ENCODE data around the gene DNM3.

DNA sequence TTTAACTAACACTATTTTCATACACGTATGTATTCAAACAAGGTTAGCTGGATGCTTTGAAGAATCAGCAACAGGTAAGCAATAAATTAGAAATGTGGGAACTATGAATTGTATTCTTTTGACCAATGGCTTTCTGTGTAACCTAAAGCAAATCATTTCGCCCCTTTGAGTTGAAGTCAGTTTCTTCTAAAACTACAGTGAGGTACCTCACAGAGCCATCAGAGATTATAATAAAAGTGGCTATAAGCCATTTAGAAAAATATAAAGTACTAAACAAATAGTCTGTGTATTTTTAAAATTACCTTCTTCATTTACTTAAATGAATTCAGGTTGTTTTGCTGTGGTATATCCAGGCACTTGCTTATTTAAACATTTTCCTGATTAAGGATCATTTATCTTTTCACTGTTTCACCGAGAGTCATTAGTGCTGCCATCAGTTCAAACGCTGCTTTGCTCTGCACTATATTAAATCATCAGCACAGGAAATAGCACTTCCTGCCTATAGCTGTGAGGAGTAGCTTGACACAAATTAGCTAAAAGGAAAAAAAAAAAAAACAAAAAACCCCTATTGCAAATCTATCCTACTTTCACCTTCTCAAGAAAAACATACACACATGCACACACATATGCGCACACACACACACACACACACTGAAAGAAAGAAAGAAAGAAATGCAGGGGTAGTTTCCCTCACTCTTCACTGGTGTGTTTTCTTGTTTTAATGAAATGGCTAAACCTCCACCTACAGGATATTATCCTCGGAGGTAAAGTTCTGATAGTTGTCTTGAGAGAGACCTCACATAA lies 539.3 kb downstream of the DNM3 start:
- TF ChIP-seq CTCF (IDR thresholded peaks at IDR 0.05) (no peak), EP300 (IDR thresholded peaks at IDR 0.05) (no peak), POLR2A (IDR thresholded peaks at IDR 0.05) (no peak)
